Measurements from ENCODE around the gene CASP8.

CASP8 gene

GRCh38 chr2:201329409-201329808, 69.1 kb downstream of the CASP8 start:
- DNase-seq (ENCODE audit: low read depth, low spot score), result no peak

All from astrocyte of the hippocampus (primary cell).